OCI-LY3 (cell line): ENCODE measurements around the gene WSCD2.

Experiments
- CTCF ChIP-seq: fragments of 200-600, 300-600 bp; sonication (generic); IDR thresholded peaks from 2 replicates; pipeline ENCODE4 v1.5.1; 2014; ENCODE audit warnings: antibody characterized with exemption, low read length, low read depth
- EZH2phosphoT487 ChIP-seq: fragments of 200-600 bp; shearing (Covaris generic); IDR thresholded peaks from 2 replicates; pipeline ENCODE4 v1.6.1; 2018; ENCODE audit warnings: antibody characterized with exemption, mixed run types, low read depth

GRCh38 chr12:108213871-108214445 is 84.9 kb downstream of the WSCD2 start:
- TF ChIP-seq CTCF, result no peak
- TF ChIP-seq EZH2phosphoT487, result no peak
